CD14-positive monocyte (primary cell): ENCODE results near the gene FOXE1. TPM values are rescaled to one million over a fixed set of nuclear protein-coding genes. Genes with fewer than 3 reads are reported as not detected.

Experiments
- DNase-seq, 3 donors: peaks; one replicate each; pipeline ENCODE4 v3.0.0-alpha.2; 2011 to 2022
- H2AFZ ChIP-seq: 2 replicates; pipeline ENCODE4 v1.6.0; 2012; ENCODE audit warnings: mild to moderate bottlenecking, low read depth, low read length, inconsistent platforms; ENCODE audit not compliant: insufficient read depth, poor library complexity, severe bottlenecking
- H3K27ac ChIP-seq, 2 donors: 1 replicate in 1 of 2; 2 replicates in 1 of 2; pipeline ENCODE4 v1.5.1; 2012 to 2013; ENCODE audit warnings: low read length in 2 of 2, control low read depth in 1 of 2, inconsistent platforms in 1 of 2, low read depth in 1 of 2, mild to moderate bottlenecking in 1 of 2
- H3K27me3 ChIP-seq, 2 donors: one replicate each; pipeline versions ENCODE4 v1.6.0 to v1.6.1; 2011 to 2013; ENCODE audit warnings: low read length in 2 of 2; ENCODE audit not compliant: control insufficient read depth in 2 of 2, insufficient read depth in 2 of 2
- H3K36me3 ChIP-seq, 2 donors: replicated peaks in 1 of 2; 1 replicate in 1 of 2; 2 replicates in 1 of 2; pipeline versions ENCODE4 v1.5.1 to v1.6.1; 2012 to 2013; ENCODE audit warnings: low read length in 2 of 2, control low read depth in 1 of 2, inconsistent platforms in 1 of 2, mild to moderate bottlenecking in 1 of 2; ENCODE audit not compliant: insufficient read depth in 2 of 2, control insufficient read depth in 1 of 2
- H3K4me1 ChIP-seq, 2 donors: 1 replicate in 1 of 2; 2 replicates in 1 of 2; pipeline versions ENCODE4 v1.5.1 to v1.6.1; 2012 to 2013; ENCODE audit warnings: low read length in 2 of 2, control low read depth in 1 of 2, inconsistent platforms in 1 of 2, mild to moderate bottlenecking in 1 of 2, moderate library complexity in 1 of 2; ENCODE audit not compliant: insufficient read depth in 2 of 2, control insufficient read depth in 1 of 2
- H3K4me2 ChIP-seq: replicated peaks from 2 replicates; pipeline ENCODE3; 2012; ENCODE audit warnings: low read length, moderate library complexity, mild to moderate bottlenecking; ENCODE audit not compliant: poor library complexity, severe bottlenecking; ENCODE audit errors: extremely low read depth
- H3K4me3 ChIP-seq, 3 experiments: fragments of 200-600 bp in 1 of 3; sonication (generic) in 1 of 3; replicated peaks in 1 of 3; 1 replicate in 2 of 3; 2 replicates in 1 of 3; pipeline ENCODE4 v1.5.1; 2011 to 2013; ENCODE audit warnings: low read length in 3 of 3, mild to moderate bottlenecking in 3 of 3, control low read depth in 2 of 3, low read depth in 2 of 3, inconsistent platforms in 1 of 3, moderate library complexity in 1 of 3
- H3K79me2 ChIP-seq: 2 replicates; pipeline ENCODE4 v1.6.0; 2012; ENCODE audit warnings: mild to moderate bottlenecking, control low read depth, inconsistent platforms, low read length, moderate library complexity; ENCODE audit not compliant: insufficient read depth
- H3K9ac ChIP-seq: 2 replicates; pipeline ENCODE4 v1.6.0; 2017; ENCODE audit warnings: low read length, mild to moderate bottlenecking; ENCODE audit not compliant: insufficient read depth, poor library complexity, severe bottlenecking
- H3K9me3 ChIP-seq, 2 donors: replicated peaks in 1 of 2; 1 replicate in 1 of 2; 2 replicates in 1 of 2; pipeline versions ENCODE4 v1.5.1 to v1.6.1; 2012 to 2013; ENCODE audit warnings: low read length in 2 of 2, control low read depth in 1 of 2; ENCODE audit not compliant: control insufficient read depth in 1 of 2, insufficient read depth in 1 of 2
- H4K20me1 ChIP-seq: 2 replicates; pipeline ENCODE4 v1.6.0; 2012; ENCODE audit warnings: mild to moderate bottlenecking, low read length, control low read depth, moderate library complexity; ENCODE audit not compliant: insufficient read depth
- H3K27ac Mint-ChIP-seq, 7 donors: one replicate each; pipeline ENCODE4 v1.8.0; 2020; ENCODE audit warnings: mild to moderate bottlenecking in 7 of 7, mixed read lengths in 7 of 7, moderate library complexity in 6 of 7, inconsistent platforms in 2 of 7
- H3K27me3 Mint-ChIP-seq, 3 donors: one replicate each; pipeline ENCODE4 v1.8.0; 2021 to 2022; ENCODE audit warnings: low read depth in 3 of 3, mild to moderate bottlenecking in 3 of 3, mixed read lengths in 3 of 3, moderate library complexity in 3 of 3, inconsistent platforms in 1 of 3
- H3K36me3 Mint-ChIP-seq, 2 donors: one replicate each; pipeline ENCODE4 v1.8.0; 2020; ENCODE audit warnings: mixed read lengths in 2 of 2, inconsistent platforms in 1 of 2, mild to moderate bottlenecking in 1 of 2
- H3K4me1 Mint-ChIP-seq: one replicate; pipeline ENCODE4 v1.8.0; 2020; ENCODE audit warnings: mild to moderate bottlenecking, mixed read lengths
- H3K4me3 Mint-ChIP-seq, 2 donors: one replicate each; pipeline ENCODE4 v1.8.0; 2020; ENCODE audit warnings: mild to moderate bottlenecking in 2 of 2, mixed read lengths in 2 of 2, moderate library complexity in 1 of 2
- H3K9me3 Mint-ChIP-seq, 7 donors: one replicate each; pipeline ENCODE4 v1.8.0; 2020 to 2022; ENCODE audit warnings: mixed read lengths in 7 of 7, mild to moderate bottlenecking in 6 of 7, moderate library complexity in 6 of 7, inconsistent platforms in 2 of 7
- CTCF ChIP-seq: fragments of 200-600 bp; IDR thresholded peaks from one replicate; pipeline ENCODE4 v1.8.0; 2022; ENCODE audit warnings: antibody characterized with exemption, mild to moderate bottlenecking
- WGBS: methylation state at CpG from one replicate; pipeline ENCODE4 v1.1.5; 2013; ENCODE audit warnings: missing lambda C conversion rate; ENCODE audit not compliant: insufficient coverage; 5-methylcytosine and 5-hydroxymethylcytosine counted together
- intact Hi-C, 2 donors: fragments of 100-400 bp; cut with micrococcal nuclease; formaldehyde crosslinking; loops; one replicate each; pipeline versions ENCODE4 v1.15.0 to v1.15.1; 2023
- polyA plus RNA-seq, 3 donors: library from polyadenylated mRNA; depleted of rRNA in 1 of 3; unstranded in 2 of 3; stranded (reverse) in 1 of 3; fragments of 300-500 nt in 2 of 3; fragments of >200 nt in 1 of 3; fragmentation: Illumina TruSeq in 2 of 3; gene quantifications; 1 replicate in 2 of 3; 2 replicates in 1 of 3; pipeline ENCODE4 v1.2.3, GENCODE V29; 2012 to 2021

FOXE1 gene
- polyA plus RNA-seq, 3 donors: 0.01 TPM; not detected in 2

- no peak for TF ChIP-seq CTCF
- H3K36me3 Mint-ChIP-seq: no peaks in the 10 kb centered on the region
- no peaks in the 10 kb centered on the region for H3K4me1 ChIP-seq
- peak overlapping the region in 1 of 2 donors; percentile 23 for H3K4me3 Mint-ChIP-seq
- no peak overlapping the region for H3K27ac Mint-ChIP-seq
- no peak overlapping the region for H3K27ac ChIP-seq
- peaks cover 61 to 87% of the 10 kb centered on the region in 2 donors for H3K27me3 ChIP-seq
- no peak for DNase-seq
- H3K4me1 Mint-ChIP-seq: no peaks in the 10 kb centered on the region
- H3K9me3 Mint-ChIP-seq: peaks cover 0 to 14% (median 5%) of the 10 kb centered on the region in 7 donors
- no peak overlapping the region for H3K9ac ChIP-seq
- H3K79me2 ChIP-seq: no peaks in the 10 kb centered on the region
- no peak overlapping the region for H2AFZ ChIP-seq
- no peak overlapping the region for H3K4me3 ChIP-seq
- no peaks in the 10 kb centered on the region for H3K36me3 ChIP-seq
- H3K9me3 ChIP-seq: peaks cover 0 to 7% of the 10 kb centered on the region in 2 donors
- H3K4me2 ChIP-seq: no peak overlapping the region
- no peaks in the 10 kb centered on the region for H4K20me1 ChIP-seq
- peaks cover 66 to 79% (median 76%) of the 10 kb centered on the region in 3 donors for H3K27me3 Mint-ChIP-seq
- intact Hi-C loops: no loop called here
Observed at GRCh38 chr9:97840521-97840920, 12.5 kb upstream of the FOXE1 start.

- Histone ChIP-seq H3K4me1 (peaks cover under 1 to 1% of the 10 kb centered on the region in 2 donors), H3K4me2 (no peak overlapping the region), H3K4me3 (no peak overlapping the region), H3K36me3 (no peaks in the 10 kb centered on the region), H3K27ac (no peak overlapping the region), H3K9me3 (peaks cover 0 to 27% of the 10 kb centered on the region in 2 donors), H3K27me3 (peaks cover 72 to 96% of the 10 kb centered on the region in 2 donors), H4K20me1 (no peaks in the 10 kb centered on the region), H3K79me2 (no peaks in the 10 kb centered on the region), H3K9ac (no peak overlapping the region), H2AFZ (no peak overlapping the region)
- WGBS: no CpG with 5 or more reads among the region's 2 CpGs
- no peak for DNase-seq
- peaks cover 2% of the 10 kb centered on the region for H3K4me1 Mint-ChIP-seq
- no peak overlapping the region for H3K27ac Mint-ChIP-seq
- intact Hi-C loops: no loop called here
- peaks cover 0 to 18% (median 13%) of the 10 kb centered on the region in 7 donors for H3K9me3 Mint-ChIP-seq
- peak overlapping the region in 1 of 2 donors; percentile 61 for H3K4me3 Mint-ChIP-seq
- peaks cover 0 to 5% of the 10 kb centered on the region in 2 donors for H3K36me3 Mint-ChIP-seq
- no peak for TF ChIP-seq CTCF
- H3K27me3 Mint-ChIP-seq: peaks cover 72 to 83% (median 79%) of the 10 kb centered on the region in 3 donors
Observed at GRCh38 chr9:97842960-97843359, 10.1 kb upstream of the FOXE1 start.
